ENCODE measurements around the gene PIP4P1. TPM values are rescaled to one million over a fixed set of nuclear protein-coding genes. Genes with fewer than 3 reads are reported as not detected.
"Not testable (repeated sequence)": the region's sequence is repeated elsewhere in the genome, so short reads cannot be mapped to it uniquely, and the experiment has no call there.

PIP4P1 gene
- total and polyA plus RNA-seq, 5 experiments from 2014 or later, result 21.0 to 76.1 (median 31.1) TPM

DNA sequence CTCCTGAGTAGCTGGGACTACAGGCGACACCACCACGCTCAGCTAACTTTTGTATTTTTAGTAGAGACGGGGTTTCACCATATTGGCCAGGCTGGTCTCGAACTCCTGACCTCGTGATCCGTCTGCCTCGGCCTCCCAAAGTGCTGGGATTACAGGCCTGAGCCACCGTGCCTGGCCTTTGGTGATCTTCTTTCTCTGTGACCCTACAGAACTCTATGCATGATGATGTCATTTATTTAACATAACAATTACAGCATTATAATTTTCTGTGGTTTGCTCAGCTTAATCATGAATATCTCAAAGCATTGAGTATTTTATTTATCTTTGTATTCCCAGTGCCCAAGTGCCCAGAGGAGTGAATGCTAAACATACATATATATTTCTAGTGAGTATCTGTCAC is 8.4 kb downstream of the PIP4P1 start:
- not testable (repeated sequence) for H3K9me3 Mint-ChIP-seq, DNase-seq, ATAC-seq, H3K27me3 Mint-ChIP-seq
- H3K4me3 Mint-ChIP-seq, result peak overlapping the region in 7 of 10 donors; percentile 29 to 68 (median 46)
- peaks cover 0 to 21% (median 21%) of the 10 kb centered on the region in 3 donors for H3K36me3 Mint-ChIP-seq
- POLR2A ChIA-PET, result interaction anchor here (0.6 to 3.0 kb wide), 5 partner anchors 9 to 229 kb away, joined by 3 to 21 read pairs (median 3); no protein-coding TSS in a partner anchor
- H3K4me1 Mint-ChIP-seq, result peaks cover 11 to 22% (median 17%) of the 10 kb centered on the region in 4 donors
- H3K27ac Mint-ChIP-seq, result peak overlapping the region in 9 of 10 donors; percentile 37 to 89 (median 67)

DNA sequence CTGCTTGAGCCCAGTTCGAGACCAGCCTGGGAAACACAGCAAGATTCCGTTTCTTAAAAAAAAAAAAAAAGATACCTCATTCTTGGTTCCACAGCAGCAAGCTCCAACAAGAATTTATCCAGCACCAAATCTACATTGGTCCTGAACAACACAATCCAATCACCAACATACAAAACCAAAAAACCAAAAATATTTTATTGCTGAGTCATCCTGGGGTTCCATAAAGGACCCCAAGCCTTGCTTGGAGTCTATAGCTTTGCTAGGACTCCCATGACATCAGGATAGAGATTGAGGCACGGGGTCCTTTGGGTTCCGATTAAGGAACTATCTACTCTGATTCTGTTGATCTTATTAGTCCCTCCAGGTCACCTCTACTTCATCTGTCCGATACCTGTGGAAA is 14.3 kb downstream of the PIP4P1 start:
- Mint-ChIP-seq H3K9me3 (no peaks in the 10 kb centered on the region), H3K27ac (peak overlapping the region in 2 of 10 donors; percentile 15 to 56), H3K4me1 (peaks cover 5 to 13% (median 10%) of the 10 kb centered on the region in 4 donors), H3K27me3 (no peaks in the 10 kb centered on the region), H3K36me3 (peaks cover 4 to 30% (median 9%) of the 10 kb centered on the region in 3 donors), H3K4me3 (no peak overlapping the region)
- ATAC-seq, result no peak
- no peak for DNase-seq
- POLR2A ChIA-PET, result interaction anchor here (0.8 to 1.1 kb wide), 2 partner anchors 29 to 41 kb away, joined by 3 read pairs; no protein-coding TSS in a partner anchor

DNA sequence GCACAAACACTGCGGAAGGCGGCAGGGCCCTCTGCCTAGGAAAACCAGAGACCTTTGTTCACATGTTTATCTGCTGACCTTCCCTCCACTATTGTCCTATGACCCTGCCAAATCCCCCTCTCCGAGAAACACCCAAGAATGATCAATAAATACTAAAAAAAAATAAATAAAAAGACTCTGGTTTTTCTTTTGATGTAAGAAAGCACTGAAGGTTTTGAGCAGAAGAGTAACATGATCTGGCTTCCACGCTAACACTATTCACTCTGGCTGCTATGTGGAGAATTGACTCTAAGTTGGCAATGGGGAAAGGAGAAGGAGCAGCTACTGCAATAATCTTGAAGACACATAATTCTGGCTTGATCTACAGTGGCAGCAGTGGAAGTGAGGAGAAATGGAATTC is 17.6 kb downstream of the PIP4P1 start:
- Mint-ChIP-seq H3K36me3 (peaks cover 0 to 14% (median 4%) of the 10 kb centered on the region in 3 donors), H3K4me1 (peaks cover 22 to 33% (median 31%) of the 10 kb centered on the region in 4 donors)
- ATAC-seq, H3K27ac Mint-ChIP-seq, POLR2A ChIA-PET, DNase-seq, H3K4me3 Mint-ChIP-seq, H3K27me3 Mint-ChIP-seq, H3K9me3 Mint-ChIP-seq: not testable (repeated sequence)

DNA sequence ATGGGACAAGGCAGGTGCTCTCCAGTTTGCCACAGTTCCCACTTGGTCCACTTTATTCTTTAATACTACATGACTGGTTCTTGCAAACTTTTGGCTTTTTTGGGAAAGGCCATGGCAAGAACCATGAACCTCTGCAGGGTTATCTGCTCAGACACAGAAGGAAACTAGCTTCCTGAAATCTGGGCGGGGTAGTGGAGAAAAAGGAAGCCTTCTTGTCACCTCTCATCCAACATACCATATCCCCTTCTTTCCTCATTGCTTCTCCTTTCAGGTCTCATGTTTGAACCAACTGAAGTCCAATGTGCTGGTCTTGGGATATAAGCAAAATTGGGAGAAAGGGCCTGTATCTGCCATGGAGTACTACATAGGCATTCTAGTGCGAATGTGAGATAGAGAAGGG is 19.8 kb downstream of the PIP4P1 start:
- no peak for DNase-seq
- POLR2A ChIA-PET, result interaction anchor here (1.7 to 3.1 kb wide), 6 partner anchors 12 to 28 kb away, joined by 4 to 24 read pairs (median 16); partner anchors contain the start of genes APEX1, OSGEP, PIP4P1 and PNP
- H3K9me3 Mint-ChIP-seq, result no peaks in the 10 kb centered on the region
- H3K27ac Mint-ChIP-seq, result peak overlapping the region; percentile 88 to 98 (median 94)
- H3K4me3 Mint-ChIP-seq, result peak overlapping the region in 8 of 10 donors; percentile 7 to 87 (median 76)
- ATAC-seq, result no peak
- peaks cover 22 to 44% (median 31%) of the 10 kb centered on the region in 4 donors for H3K4me1 Mint-ChIP-seq
- no peaks in the 10 kb centered on the region for H3K27me3 Mint-ChIP-seq
- peaks cover 0 to under 1% (median 0%) of the 10 kb centered on the region in 3 donors for H3K36me3 Mint-ChIP-seq

DNA sequence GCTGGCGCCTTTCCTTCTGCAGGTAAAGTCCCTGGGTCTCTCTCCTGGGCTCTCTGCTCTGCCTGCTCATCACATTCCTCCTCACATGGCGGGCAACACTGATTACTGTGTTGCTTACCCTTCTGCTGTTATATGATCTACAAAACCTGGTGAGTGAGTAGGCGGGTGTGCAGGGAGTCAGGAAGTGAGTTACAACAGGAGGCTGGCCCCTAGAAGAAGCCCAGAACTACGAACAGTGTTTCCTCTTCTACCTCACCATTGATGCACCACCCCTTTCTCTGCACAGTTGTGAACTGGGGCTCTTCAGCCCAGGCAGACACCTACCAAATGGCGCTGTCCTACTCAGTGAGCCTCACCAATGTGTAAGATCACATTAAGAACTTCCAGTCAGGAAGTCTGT is 20.4 kb downstream of the PIP4P1 start:
- ATAC-seq, result peak; percentile 96 to 98
- H3K27me3 Mint-ChIP-seq, result no peaks in the 10 kb centered on the region
- H3K9me3 Mint-ChIP-seq, result no peaks in the 10 kb centered on the region
- H3K4me1 Mint-ChIP-seq, result peaks cover 22 to 44% (median 31%) of the 10 kb centered on the region in 4 donors
- peak overlapping the region; percentile 70 to 87 (median 82) for H3K4me3 Mint-ChIP-seq
- peak overlapping the region; percentile 88 to 98 (median 94) for H3K27ac Mint-ChIP-seq
- POLR2A ChIA-PET, result interaction anchor here (1.1 to 3.1 kb wide), 6 partner anchors 12 to 28 kb away, joined by 3 to 24 read pairs (median 16); partner anchors contain the start of genes APEX1, OSGEP, PIP4P1 and PNP
- H3K36me3 Mint-ChIP-seq, result no peaks in the 10 kb centered on the region
- DNase-seq, result peak in 9 of 10 donors; percentile 12 to 79 (median 47)

DNA sequence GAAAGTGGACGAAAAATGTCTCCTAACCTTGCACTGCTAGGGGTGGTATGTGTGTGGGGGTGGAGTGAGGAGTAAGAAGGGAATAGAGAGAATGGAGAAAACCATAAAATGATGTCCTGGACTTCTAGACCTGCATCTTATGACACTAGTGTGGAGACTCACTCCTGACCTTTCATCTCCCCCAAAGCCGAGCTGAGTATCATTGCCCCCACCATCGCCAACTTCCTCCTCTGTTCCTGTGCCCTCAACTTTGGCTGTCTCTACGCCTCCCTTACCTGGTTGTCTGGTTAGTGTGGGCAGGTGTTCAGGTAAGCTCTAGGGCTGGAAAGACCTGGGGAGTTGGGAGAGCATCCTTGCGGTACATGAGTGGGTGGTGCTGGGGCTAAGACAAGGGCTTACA is 20.8 kb downstream of the PIP4P1 start:
- POLR2A ChIA-PET, result interaction anchor here (0.7 to 3.1 kb wide), 6 partner anchors 11 to 29 kb away, joined by 3 to 24 read pairs (median 16); partner anchors contain the start of genes APEX1, OSGEP, PIP4P1 and PNP
- H3K27me3 Mint-ChIP-seq, result no peaks in the 10 kb centered on the region
- peak overlapping the region; percentile 88 to 98 (median 94) for H3K27ac Mint-ChIP-seq
- H3K9me3 Mint-ChIP-seq, result no peaks in the 10 kb centered on the region
- H3K4me1 Mint-ChIP-seq, result peaks cover 22 to 44% (median 31%) of the 10 kb centered on the region in 4 donors
- DNase-seq (no peak), ATAC-seq (no peak)
- H3K36me3 Mint-ChIP-seq, result no peaks in the 10 kb centered on the region
- peak overlapping the region; percentile 70 to 87 (median 82) for H3K4me3 Mint-ChIP-seq

DNA sequence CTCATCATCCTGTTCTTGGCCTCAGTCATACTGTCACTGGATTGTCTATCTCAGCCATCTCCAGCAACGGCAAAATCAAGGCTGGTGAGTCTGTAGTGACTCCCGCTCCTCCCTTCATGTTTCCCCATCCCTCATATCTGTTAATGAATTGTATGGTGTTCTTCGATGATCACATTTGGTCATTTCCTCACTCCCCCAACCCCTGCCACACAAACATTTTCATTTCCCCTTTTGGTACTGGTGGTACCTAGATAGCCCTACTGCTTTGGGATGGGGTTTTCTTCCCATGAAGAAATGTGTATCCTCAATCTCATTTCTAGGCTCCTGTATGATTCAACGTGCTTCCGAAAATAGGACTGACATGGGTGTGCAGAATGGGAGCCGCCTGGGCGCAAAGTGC is 22.6 kb downstream of the PIP4P1 start:
- H3K4me3 Mint-ChIP-seq, result no peak overlapping the region
- POLR2A ChIA-PET, result no interaction called here
- H3K27me3 Mint-ChIP-seq, result no peaks in the 10 kb centered on the region
- DNase-seq (no peak), ATAC-seq (no peak)
- peaks cover 22 to 44% (median 31%) of the 10 kb centered on the region in 4 donors for H3K4me1 Mint-ChIP-seq
- H3K9me3 Mint-ChIP-seq, result no peaks in the 10 kb centered on the region
- H3K36me3 Mint-ChIP-seq, result no peaks in the 10 kb centered on the region
- peak overlapping the region in 4 of 10 donors; percentile 5 to 73 (median 60) for H3K27ac Mint-ChIP-seq

DNA sequence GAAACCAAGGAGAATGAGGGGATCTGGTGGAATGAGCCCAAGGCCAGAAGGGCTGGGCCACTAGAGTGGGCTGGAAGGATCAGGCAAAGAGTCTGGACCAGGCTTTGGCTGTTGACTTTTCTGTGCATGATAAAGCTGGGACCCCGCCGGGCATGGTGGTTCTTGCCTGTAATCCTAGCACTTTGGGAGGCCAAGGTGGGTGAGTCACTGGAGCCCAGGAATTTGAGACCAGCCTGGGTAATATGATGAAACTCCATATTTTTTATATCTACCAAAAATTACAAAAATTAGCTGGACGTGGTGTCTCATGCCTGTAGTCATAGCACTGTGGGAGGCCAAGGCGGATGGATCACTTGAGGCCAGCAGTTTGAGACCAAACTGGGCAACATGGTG is 24.9 kb downstream of the PIP4P1 start:
- no peak for ATAC-seq
- POLR2A ChIA-PET, result no interaction called here
- DNase-seq, result no peak
- Mint-ChIP-seq H3K27ac (peak overlapping the region in 2 of 10 donors; percentile 11 to 68), H3K4me3 (no peak overlapping the region), H3K27me3 (no peaks in the 10 kb centered on the region), H3K4me1 (peaks cover 15 to 36% (median 21%) of the 10 kb centered on the region in 4 donors), H3K9me3 (no peaks in the 10 kb centered on the region), H3K36me3 (no peaks in the 10 kb centered on the region)

DNA sequence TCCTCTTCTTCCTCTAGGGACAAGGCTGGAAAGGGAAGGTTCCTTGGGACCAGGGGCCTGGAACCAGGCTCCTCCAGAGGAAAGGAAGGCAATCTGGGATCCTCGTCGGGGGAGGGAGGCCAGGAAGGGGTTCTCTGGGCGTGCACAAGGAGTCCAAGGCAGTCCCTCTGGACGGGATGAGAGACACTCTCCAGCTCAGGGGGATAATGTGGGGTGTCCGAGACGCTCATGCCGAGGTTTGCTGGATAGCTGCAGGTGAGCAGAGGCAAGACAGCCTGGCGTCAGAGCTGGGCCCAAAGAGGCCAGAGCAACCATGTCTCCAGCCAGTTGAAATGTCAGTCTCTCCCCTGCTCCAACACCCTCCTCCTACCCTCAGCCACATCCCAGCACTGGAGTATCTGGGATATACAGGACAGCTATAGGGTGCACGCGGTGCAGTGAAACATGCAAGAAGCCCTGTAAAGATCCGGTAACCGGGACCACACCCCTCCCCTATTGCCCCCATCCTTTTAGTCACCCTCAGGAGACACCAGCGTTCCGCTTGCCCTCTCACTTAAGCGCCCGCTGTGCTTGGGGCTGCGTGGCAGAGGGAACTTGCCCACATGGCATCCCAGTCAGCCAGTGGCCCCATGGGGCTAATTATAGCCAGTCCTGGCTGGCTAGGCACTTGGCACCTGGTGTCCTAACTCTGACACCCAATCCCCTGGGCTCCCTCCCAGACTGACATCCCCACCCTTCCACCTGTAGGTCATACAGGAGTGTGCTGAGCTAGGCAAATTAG is 25.5 kb downstream of the PIP4P1 start, which contains the start of gene KLHL33:
KLHL33 (minus strand) TSS at position 585 of the 781 bp plus-strand sequence; CDS start at position 230, 355 bp downstream.
- peaks cover 11 to 30% (median 16%) of the 10 kb centered on the region in 4 donors for H3K4me1 Mint-ChIP-seq
- H3K9me3 Mint-ChIP-seq, result no peaks in the 10 kb centered on the region
- no peak for DNase-seq
- no peak for ATAC-seq
- POLR2A ChIA-PET, result no interaction called here
- no peaks in the 10 kb centered on the region for H3K36me3 Mint-ChIP-seq
- H3K27ac Mint-ChIP-seq, result peak within 1 kb of the TSS in 3 of 10 donors; percentile 11 to 68 (median 56)
- no peaks in the 10 kb centered on the region for H3K27me3 Mint-ChIP-seq
- no peak within 1 kb of the TSS for H3K4me3 Mint-ChIP-seq

DNA sequence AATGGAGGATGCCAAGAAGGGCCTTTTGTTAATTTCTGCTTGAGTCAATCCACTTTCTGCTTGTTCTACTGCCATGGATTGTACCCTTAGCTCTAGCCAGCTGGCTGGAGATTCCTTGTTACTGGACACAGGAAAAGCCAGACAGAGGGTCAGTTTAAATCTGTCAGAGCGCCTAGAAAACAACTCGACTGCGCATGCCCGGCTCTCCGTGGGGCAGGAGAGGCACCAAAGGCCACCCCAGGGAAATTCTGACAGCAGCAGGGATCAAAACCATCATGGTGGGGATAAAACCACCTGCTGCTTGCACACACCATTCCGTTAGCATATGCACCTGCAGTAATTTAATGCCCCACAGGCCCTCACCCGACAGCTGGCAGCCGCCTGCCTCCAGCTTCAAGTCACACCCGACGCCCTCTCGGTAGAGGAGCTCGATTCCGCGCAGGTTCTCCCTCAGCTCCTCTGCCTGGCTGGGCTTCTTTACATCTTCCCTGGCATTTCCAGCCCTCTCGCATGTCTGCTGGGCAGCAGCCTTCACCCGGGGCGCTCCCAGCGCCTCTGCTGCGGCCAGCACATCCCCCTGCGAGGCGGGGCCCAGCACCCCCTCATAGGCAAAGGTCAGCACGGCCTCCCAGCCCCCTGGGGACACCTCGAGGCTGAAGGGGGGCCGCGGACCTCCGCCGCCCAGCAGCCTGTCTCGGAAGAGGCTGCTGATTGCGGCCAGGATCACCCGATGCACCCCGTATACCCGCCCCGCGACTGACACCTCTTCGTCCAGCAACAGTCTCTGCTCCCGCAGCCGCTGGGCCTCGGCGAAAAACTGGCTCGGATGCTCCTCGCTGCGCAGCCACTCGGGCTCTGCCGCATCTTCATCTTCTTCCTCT is 26.3 kb downstream of the PIP4P1 start:
- H3K4me1 Mint-ChIP-seq, result peaks cover 3 to 24% (median 14%) of the 10 kb centered on the region in 4 donors
- H3K36me3 Mint-ChIP-seq, result no peaks in the 10 kb centered on the region
- DNase-seq (no peak), ATAC-seq (no peak)
- H3K4me3 Mint-ChIP-seq, result no peak overlapping the region
- POLR2A ChIA-PET, result no interaction called here
- no peaks in the 10 kb centered on the region for H3K9me3 Mint-ChIP-seq
- no peaks in the 10 kb centered on the region for H3K27me3 Mint-ChIP-seq
- H3K27ac Mint-ChIP-seq, result no peak overlapping the region

DNA sequence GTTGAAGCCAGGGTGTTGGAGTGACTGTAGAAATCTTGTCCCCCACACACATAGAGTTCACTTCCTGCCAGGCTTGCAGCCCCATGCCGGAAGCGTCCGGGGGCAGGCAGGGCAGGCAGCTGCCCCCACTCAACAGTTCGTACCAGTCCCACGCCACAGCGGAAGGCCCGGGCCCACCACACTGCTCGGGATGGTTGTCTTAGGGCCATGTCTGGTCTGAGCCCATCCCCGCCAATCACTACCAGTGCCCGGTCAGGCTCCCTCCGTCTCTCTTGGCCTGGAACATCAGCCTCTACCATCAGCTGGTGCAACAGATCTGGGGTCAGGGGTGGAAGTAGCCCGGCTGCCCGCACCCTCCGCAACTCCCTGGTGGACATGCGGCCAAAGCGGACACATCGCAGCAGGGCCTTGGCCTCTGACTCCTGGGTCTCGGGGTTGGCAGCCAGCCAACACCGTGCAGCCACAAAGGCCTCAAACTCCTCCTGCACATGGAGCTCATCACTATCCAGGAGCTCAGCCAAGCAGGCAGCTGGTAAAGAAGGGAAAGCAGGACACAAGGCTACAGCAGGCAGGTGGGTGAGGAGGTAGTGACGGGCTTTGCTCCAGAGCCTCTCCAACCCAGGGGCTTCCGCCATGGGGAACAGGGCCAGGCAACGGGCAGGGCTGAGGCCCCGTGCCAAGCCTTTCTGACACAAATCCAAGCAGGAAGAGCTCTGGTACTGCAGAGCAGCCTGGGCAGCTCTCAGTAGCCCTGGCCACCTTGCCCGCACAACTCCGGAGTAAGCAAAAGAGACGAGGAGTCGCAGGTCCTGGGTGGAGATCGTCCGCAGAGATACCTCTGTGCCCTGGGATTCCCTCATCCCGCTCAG is 31.2 kb downstream of the PIP4P1 start:
- ATAC-seq (peak; percentile 78 to 85), DNase-seq (peak in 6 of 10 donors; percentile 18 to 65 (median 38))
- no peaks in the 10 kb centered on the region for H3K36me3 Mint-ChIP-seq
- peak overlapping the region; percentile 57 to 95 (median 91) for H3K27ac Mint-ChIP-seq
- POLR2A ChIA-PET, result interaction anchor here (1.0 to 3.7 kb wide), 7 partner anchors 9 to 86 kb away, joined by 3 to 23 read pairs (median 9); partner anchors contain the start of genes APEX1, OSGEP, PARP2 and PIP4P1
- peaks cover 22 to 46% (median 43%) of the 10 kb centered on the region in 4 donors for H3K4me1 Mint-ChIP-seq
- H3K4me3 Mint-ChIP-seq, result peak overlapping the region; percentile 52 to 80 (median 68)
- H3K9me3 Mint-ChIP-seq, result no peaks in the 10 kb centered on the region
- H3K27me3 Mint-ChIP-seq, result no peaks in the 10 kb centered on the region
